ENCODE results near the gene HOXA1.
A peak's percentile ranks its signal among the peaks of the same experiment; 100 is the strongest.

HOXA1 gene

GRCh38 chr7:27111042-27111750 is 15.4 kb upstream of the HOXA1 start:
- Histone ChIP-seq H3K27me3 (ENCODE audit: control insufficient read depth in 1 of 2, insufficient read depth in 2 of 2, low read length in 2 of 2) (peaks cover 0 to 3% of the 10 kb centered on the region in 2 donors), H3K4me1 (ENCODE audit: control insufficient read depth in 1 of 2, insufficient read depth in 2 of 2, low read length in 2 of 2) (peaks cover 0 to 22% of the 10 kb centered on the region in 2 donors)

GRCh38 chr7:27110186-27111031 is 14.6 kb upstream of the HOXA1 start:
- peak overlapping the region; percentile 64 for H3K27ac ChIP-seq (ENCODE audit: low read depth, low read length)
- H3K9me3 ChIP-seq (ENCODE audit: control insufficient read depth in 1 of 2, low read length in 2 of 2): no peaks in the 10 kb centered on the region
- peak overlapping the region in 1 of 2 donors; percentile 18 for H3K9ac ChIP-seq (ENCODE audit: low read depth in 1 of 2, low read length in 2 of 2)
- H3K36me3 ChIP-seq (ENCODE audit: control insufficient read depth in 1 of 2, insufficient read depth in 2 of 2, low read length in 2 of 2): no peaks in the 10 kb centered on the region
- H3K4me1 ChIP-seq (ENCODE audit: control insufficient read depth in 1 of 2, insufficient read depth in 2 of 2, low read length in 2 of 2): peaks cover 0 to 20% of the 10 kb centered on the region in 2 donors
- peaks cover 3 to 5% of the 10 kb centered on the region in 2 donors for H3K27me3 ChIP-seq (ENCODE audit: control insufficient read depth in 1 of 2, insufficient read depth in 2 of 2, low read length in 2 of 2)
- peak overlapping the region in 1 of 2 donors; percentile 1 for H3K4me3 ChIP-seq (ENCODE audit: low read depth in 1 of 2, low read length in 2 of 2)

More at GRCh38 chr7:27111042-27111750, 15.4 kb upstream of the HOXA1 start:
- Histone ChIP-seq H3K9ac (ENCODE audit: low read depth in 1 of 2, low read length in 2 of 2) (no peak overlapping the region), H3K27ac (ENCODE audit: low read depth, low read length) (peak overlapping the region; percentile 64), H3K36me3 (ENCODE audit: control insufficient read depth in 1 of 2, insufficient read depth in 2 of 2, low read length in 2 of 2) (no peaks in the 10 kb centered on the region), H3K9me3 (ENCODE audit: control insufficient read depth in 1 of 2, low read length in 2 of 2) (no peaks in the 10 kb centered on the region), H3K4me3 (ENCODE audit: low read depth in 1 of 2, low read length in 2 of 2) (peak overlapping the region; percentile 1 to 37)

- no peak overlapping the region for H3K4me3 ChIP-seq (ENCODE audit: low read depth in 1 of 2, low read length in 2 of 2)
- H3K27ac ChIP-seq (ENCODE audit: low read depth, low read length): peak overlapping the region; percentile 75
- peaks cover 3 to 8% of the 10 kb centered on the region in 2 donors for H3K27me3 ChIP-seq (ENCODE audit: control insufficient read depth in 1 of 2, insufficient read depth in 2 of 2, low read length in 2 of 2)
- H3K36me3 ChIP-seq (ENCODE audit: control insufficient read depth in 1 of 2, insufficient read depth in 2 of 2, low read length in 2 of 2): no peaks in the 10 kb centered on the region
- peaks cover 0 to 14% of the 10 kb centered on the region in 2 donors for H3K4me1 ChIP-seq (ENCODE audit: control insufficient read depth in 1 of 2, insufficient read depth in 2 of 2, low read length in 2 of 2)
- no peak overlapping the region for H3K9ac ChIP-seq (ENCODE audit: low read depth in 1 of 2, low read length in 2 of 2)
- no peaks in the 10 kb centered on the region for H3K9me3 ChIP-seq (ENCODE audit: control insufficient read depth in 1 of 2, low read length in 2 of 2)
These were observed 13.8 kb upstream of the HOXA1 start for GRCh38 chr7:27109466-27110185.

DNA sequence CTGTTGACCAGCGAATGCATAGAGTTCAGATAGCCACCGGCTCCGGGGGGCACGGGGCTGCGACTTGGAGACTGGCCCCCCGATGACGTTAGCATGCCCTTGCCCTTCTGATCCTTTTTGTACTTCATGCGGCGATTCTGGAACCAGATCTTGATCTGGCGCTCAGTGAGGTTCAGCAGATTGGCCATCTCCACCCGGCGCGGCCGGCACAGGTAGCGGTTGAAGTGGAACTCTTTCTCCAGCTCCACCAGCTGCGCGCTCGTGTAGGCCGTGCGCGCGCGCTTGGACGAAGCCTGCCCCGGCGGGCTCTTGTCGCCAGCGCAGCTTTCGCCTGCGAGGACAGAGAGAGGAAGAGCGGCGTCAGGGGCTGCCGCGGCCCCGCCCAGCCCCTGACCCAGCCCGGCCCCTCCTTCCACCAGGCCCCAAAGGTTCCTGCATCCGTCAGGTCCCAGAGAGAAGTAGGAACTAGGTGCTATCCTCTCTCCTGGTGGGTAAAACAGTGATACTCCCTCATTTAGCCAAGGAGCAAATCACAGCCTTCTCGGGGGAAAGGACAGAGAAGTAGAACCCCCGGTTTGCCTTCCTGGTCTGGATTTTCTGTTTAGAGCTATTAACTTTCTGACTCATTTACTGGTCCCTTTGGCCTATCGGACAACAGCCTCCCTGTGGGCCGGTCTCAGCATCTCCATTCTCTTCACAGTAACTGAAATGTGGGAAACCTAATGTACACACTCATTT is 12.8 kb upstream of the HOXA1 start:
- Histone ChIP-seq H3K27me3 (ENCODE audit: control insufficient read depth in 1 of 2, insufficient read depth in 2 of 2, low read length in 2 of 2) (peaks cover 11 to 18% of the 10 kb centered on the region in 2 donors), H3K9ac (ENCODE audit: low read depth in 1 of 2, low read length in 2 of 2) (peak overlapping the region in 1 of 2 donors; percentile 6), H3K4me3 (ENCODE audit: low read depth in 1 of 2, low read length in 2 of 2) (peak overlapping the region in 1 of 2 donors; percentile 17), H3K9me3 (ENCODE audit: control insufficient read depth in 1 of 2, low read length in 2 of 2) (no peaks in the 10 kb centered on the region), H3K27ac (ENCODE audit: low read depth, low read length) (peak overlapping the region; percentile 75), H3K36me3 (ENCODE audit: control insufficient read depth in 1 of 2, insufficient read depth in 2 of 2, low read length in 2 of 2) (no peaks in the 10 kb centered on the region), H3K4me1 (ENCODE audit: control insufficient read depth in 1 of 2, insufficient read depth in 2 of 2, low read length in 2 of 2) (peaks cover 0 to 9% of the 10 kb centered on the region in 2 donors)

DNA sequence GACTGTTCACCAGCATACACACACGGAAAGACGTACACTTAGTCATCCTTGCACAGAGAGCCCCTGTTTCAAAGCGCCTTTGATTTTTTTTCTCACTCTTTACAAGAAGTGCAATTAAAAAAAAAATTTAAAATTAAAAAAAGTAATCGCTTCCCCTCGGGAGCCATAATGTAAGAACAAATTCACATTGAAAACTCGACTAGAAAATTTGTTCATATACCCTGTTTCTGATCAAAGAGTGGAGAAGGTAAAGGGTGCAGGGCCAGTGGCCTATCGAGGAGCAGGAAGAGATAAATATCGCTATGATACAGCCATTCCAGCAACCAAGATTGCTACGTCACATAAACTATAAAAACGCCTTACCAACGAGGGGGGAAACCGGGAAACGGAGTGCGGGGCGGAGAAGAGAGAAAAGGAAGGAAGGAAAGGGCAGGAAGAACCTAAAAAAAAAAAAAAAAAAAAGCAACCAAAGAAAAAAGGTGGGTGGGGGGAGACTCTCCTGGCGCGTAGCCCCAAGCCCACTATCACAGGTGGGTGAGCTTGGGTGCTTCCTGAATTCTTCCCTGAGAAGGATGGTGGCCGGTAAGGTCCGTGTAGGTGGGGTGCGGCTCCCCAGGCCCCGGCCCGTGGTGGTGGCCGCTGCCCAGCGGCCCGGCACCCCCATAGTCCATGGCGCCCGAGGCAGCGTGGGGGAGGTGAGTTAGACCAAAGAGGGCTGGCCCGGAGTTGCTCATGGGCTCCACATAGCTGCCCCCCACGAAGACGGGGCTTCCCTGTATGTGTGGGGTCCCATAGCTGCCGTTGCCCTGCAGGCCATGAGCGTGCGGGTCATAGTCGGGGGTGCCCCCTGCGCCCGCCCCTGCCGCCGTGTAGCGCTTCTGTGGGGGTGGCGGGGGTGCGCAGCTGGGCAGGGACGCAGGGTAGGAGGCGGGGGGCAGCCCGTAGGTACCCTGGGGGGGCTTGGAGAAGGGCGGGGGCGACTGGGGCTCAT is 11.9 kb upstream of the HOXA1 start:
- Histone ChIP-seq H3K4me3 (ENCODE audit: low read depth in 1 of 2, low read length in 2 of 2) (peak overlapping the region; percentile 17 to 21), H3K27me3 (ENCODE audit: control insufficient read depth in 1 of 2, insufficient read depth in 2 of 2, low read length in 2 of 2) (peaks cover 17 to 27% of the 10 kb centered on the region in 2 donors), H3K4me1 (ENCODE audit: control insufficient read depth in 1 of 2, insufficient read depth in 2 of 2, low read length in 2 of 2) (peaks cover 2 to 5% of the 10 kb centered on the region in 2 donors), H3K9me3 (ENCODE audit: control insufficient read depth in 1 of 2, low read length in 2 of 2) (no peaks in the 10 kb centered on the region), H3K36me3 (ENCODE audit: control insufficient read depth in 1 of 2, insufficient read depth in 2 of 2, low read length in 2 of 2) (no peaks in the 10 kb centered on the region), H3K9ac (ENCODE audit: low read depth in 1 of 2, low read length in 2 of 2) (peak overlapping the region in 1 of 2 donors; percentile 37), H3K27ac (ENCODE audit: low read depth, low read length) (peak overlapping the region; percentile 75)

GRCh38 chr7:27106901-27107240 is 11.1 kb upstream of the HOXA1 start:
- peak overlapping the region in 1 of 2 donors; percentile 0 for H3K4me3 ChIP-seq (ENCODE audit: low read depth in 1 of 2, low read length in 2 of 2)
- peaks cover 4 to 8% of the 10 kb centered on the region in 2 donors for H3K4me1 ChIP-seq (ENCODE audit: control insufficient read depth in 1 of 2, insufficient read depth in 2 of 2, low read length in 2 of 2)
- no peaks in the 10 kb centered on the region for H3K9me3 ChIP-seq (ENCODE audit: control insufficient read depth in 1 of 2, low read length in 2 of 2)
- no peaks in the 10 kb centered on the region for H3K36me3 ChIP-seq (ENCODE audit: control insufficient read depth in 1 of 2, insufficient read depth in 2 of 2, low read length in 2 of 2)
- H3K9ac ChIP-seq (ENCODE audit: low read depth in 1 of 2, low read length in 2 of 2): peak overlapping the region in 1 of 2 donors; percentile 33
- H3K27me3 ChIP-seq (ENCODE audit: control insufficient read depth in 1 of 2, insufficient read depth in 2 of 2, low read length in 2 of 2): peaks cover 23 to 33% of the 10 kb centered on the region in 2 donors
- H3K27ac ChIP-seq (ENCODE audit: low read depth, low read length): peak overlapping the region; percentile 58

DNA sequence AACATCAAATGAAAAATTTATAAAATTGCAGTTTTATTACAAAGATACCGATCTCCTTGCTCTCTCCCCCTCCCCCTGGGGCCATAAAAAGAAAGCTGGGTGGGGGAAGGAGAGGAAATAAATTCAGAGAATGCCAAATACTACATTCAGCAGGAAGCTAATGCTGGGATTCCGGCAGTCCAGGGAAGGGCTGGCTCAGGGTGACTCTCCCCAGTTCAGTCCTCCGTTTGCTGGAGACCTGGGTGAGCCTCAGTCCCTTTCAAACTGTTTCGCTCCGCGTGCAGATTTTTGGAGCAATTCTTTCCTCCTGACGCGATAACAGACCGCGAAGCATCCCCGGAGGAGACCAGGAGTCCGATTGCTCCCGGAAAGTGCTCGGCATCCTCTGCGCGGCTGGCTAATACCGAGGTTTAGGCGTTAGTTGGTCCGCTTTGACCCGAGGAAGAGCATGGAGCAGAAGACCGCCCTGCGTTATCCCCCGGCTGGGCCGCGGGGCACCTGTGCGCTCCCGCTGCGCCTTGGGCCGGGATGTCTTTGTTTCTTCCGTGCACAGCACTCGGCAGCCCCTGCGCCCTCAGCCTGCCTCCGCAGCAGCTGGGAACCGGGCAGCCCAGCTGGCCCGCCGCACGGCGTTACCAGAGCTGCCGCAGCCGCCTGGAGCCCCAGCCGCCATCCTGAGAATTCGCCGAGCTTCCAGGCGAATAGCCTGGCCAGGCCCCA is 10.5 kb upstream of the HOXA1 start:
- Histone ChIP-seq H3K27ac (ENCODE audit: low read depth, low read length) (peak overlapping the region; percentile 58), H3K9ac (ENCODE audit: low read depth in 1 of 2, low read length in 2 of 2) (peak overlapping the region; percentile 33 to 47), H3K27me3 (ENCODE audit: control insufficient read depth in 1 of 2, insufficient read depth in 2 of 2, low read length in 2 of 2) (peaks cover 29 to 39% of the 10 kb centered on the region in 2 donors), H3K4me3 (ENCODE audit: low read depth in 1 of 2, low read length in 2 of 2) (peak overlapping the region in 1 of 2 donors; percentile 57), H3K9me3 (ENCODE audit: control insufficient read depth in 1 of 2, low read length in 2 of 2) (no peaks in the 10 kb centered on the region), H3K36me3 (ENCODE audit: control insufficient read depth in 1 of 2, insufficient read depth in 2 of 2, low read length in 2 of 2) (no peaks in the 10 kb centered on the region), H3K4me1 (ENCODE audit: control insufficient read depth in 1 of 2, insufficient read depth in 2 of 2, low read length in 2 of 2) (peaks cover 4 to 8% of the 10 kb centered on the region in 2 donors)

DNA sequence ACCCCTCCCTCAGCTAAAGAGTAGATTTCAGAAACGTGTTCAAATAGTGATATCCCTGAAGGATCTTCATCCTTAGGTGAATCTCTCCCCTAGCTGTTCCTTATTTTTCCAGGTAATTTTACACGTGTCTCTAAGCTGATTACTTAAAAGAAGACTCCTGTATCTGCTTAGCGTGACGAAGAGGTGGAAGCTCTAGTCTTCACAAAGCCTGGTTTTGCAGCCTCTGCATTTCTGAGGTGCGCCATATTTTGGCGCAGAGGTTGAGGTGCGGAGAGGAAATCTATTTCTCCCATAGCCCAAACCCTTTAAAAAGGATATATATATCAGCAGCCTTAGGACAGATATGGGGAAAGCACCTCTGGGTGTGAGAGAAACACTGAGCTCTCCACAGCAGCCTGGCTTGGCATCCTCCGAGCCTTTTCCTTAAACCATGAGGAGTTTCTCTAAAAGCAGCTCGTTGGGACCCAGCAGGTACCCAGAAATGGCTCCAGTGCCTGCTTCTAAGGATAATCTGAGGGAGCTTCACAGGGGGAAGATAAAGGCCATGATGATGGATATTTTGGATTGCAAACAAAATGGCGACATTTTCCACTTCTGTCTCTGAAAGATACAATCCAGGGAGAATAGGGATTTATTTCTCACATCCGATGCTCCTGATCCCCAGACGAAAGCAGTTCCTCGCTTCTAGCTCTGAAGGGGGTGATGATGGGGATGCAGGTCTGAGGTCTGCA is 9.7 kb upstream of the HOXA1 start:
- Histone ChIP-seq H3K9ac (ENCODE audit: low read depth in 1 of 2, low read length in 2 of 2) (peak overlapping the region in 1 of 2 donors; percentile 33), H3K4me3 (ENCODE audit: low read depth in 1 of 2, low read length in 2 of 2) (no peak overlapping the region), H3K27ac (ENCODE audit: low read depth, low read length) (peak overlapping the region; percentile 22), H3K27me3 (ENCODE audit: control insufficient read depth in 1 of 2, insufficient read depth in 2 of 2, low read length in 2 of 2) (peaks cover 37 to 47% of the 10 kb centered on the region in 2 donors), H3K9me3 (ENCODE audit: control insufficient read depth in 1 of 2, low read length in 2 of 2) (no peaks in the 10 kb centered on the region), H3K4me1 (ENCODE audit: control insufficient read depth in 1 of 2, insufficient read depth in 2 of 2, low read length in 2 of 2) (peaks cover 4 to 8% of the 10 kb centered on the region in 2 donors), H3K36me3 (ENCODE audit: control insufficient read depth in 1 of 2, insufficient read depth in 2 of 2, low read length in 2 of 2) (no peaks in the 10 kb centered on the region)
